Stimulated activated CD4-positive, alpha-beta T cell treated with anti-CD3 and anti-CD28 coated beads, TNF-alpha, amount 100 ng/mL, for 1 hour (primary cell): ENCODE results near the gene AMBRA1.
A peak's percentile ranks its signal among the peaks of the same experiment; 100 is the strongest.

Source experiments
- DNase-seq, 3 donors: peaks; one replicate each; pipeline ENCODE4 v3.0.0-alpha.2; 2020; ENCODE audit warnings: low read depth in 3 of 3, low spot score in 1 of 3

AMBRA1 gene

GRCh38 chr11:46413760-46414465 lies 179.9 kb downstream of the AMBRA1 start:
- DNase-seq = no peak

DNA sequence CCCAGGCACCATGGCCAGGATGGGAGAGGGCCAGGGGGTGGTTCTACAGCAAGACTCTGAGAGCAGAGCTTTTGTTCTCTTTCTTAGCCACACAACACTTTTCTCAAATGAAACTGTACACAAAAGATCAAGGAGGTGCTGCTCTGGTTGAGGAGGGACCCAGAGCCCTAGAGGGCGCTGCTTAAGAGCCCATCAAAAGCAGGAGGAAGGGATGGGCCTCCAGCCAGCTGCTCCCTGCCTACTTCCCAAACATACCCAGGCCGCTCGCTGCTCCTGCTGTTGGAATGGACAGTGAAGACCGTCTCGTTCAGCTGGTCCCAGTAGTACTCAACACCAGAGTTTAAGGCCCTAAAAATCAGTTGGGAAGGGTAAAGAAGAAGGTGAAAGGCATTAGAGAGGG lies 183.8 kb downstream of the AMBRA1 start:
- DNase-seq = no peak

- no peak for DNase-seq
Observed at GRCh38 chr11:46408407-46408986, 185.3 kb downstream of the AMBRA1 start.

GRCh38 chr11:46407635-46408034 lies 186.2 kb downstream of the AMBRA1 start:
- no peak for DNase-seq

DNA sequence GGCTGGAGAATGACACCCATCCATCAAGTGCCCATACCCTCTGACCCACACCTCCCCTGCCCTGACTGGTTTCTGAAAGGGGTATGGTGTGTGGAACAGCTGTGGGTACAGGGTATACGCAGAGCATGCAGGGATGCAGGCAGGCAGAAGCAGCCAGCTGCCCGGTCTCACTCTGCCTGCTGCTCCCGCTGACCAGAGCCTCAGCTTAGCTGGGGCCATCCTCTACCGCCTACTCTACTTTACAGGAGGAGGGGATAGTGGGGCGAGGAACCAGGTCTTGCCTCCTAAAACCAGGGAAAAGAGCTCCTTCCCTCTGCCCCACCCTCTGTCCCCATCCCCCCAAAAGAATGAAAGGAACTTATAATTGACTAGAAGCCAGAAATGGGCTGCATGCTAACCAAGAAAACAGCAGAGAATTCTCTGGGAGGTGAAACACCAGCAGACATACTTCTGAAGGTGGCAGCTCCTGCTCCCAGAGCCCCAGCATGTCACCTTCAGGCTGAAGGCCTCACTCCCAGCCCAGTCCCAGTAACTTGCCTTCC lies 189.3 kb downstream of the AMBRA1 start:
- DNase-seq = no peak

DNA sequence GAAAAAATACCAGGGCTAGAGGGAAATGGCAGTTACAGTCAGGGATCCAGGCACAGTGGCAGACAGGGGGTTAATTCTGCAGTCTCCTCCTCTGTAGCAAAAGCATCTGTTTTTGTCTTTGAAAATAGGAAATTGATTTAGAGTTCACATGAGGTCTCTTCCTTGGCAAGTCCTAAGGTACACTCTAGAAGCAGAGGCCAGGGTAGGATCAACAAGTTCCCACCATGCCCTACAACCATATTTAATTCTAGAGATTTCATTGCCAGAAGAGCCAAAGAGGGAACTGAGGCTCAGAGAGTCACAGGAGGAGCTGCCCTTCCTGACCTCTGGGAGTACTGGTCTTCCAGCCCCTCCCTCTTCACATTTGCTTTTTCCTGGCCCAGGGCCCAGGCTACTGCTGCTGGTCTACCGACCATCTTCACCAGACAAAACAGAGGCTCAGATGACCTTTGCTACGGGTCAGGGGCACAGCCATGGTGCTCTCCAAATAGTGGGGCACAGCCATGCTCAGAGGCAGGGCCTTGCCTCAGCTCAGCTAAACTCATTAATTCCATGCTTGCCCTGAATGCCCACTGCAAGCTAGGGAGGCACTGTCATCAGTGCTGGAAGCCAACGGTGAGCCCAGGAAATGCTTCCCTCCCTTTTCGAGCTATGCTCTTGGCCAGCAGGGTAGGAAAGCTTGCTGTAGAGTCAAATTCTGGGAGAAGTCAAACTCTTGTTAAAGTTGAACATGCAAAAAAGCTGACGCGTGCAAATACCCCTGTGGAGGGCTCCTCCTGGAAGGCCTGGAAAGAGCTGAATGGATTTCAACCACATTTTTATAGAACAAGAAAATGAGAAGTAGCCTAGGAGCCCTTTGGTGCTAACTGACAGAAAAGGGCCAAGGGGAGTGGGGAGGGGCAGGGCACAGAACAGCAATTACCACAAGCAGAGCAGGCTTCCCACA lies 190.6 kb downstream of the AMBRA1 start:
- no peak for DNase-seq

DNA sequence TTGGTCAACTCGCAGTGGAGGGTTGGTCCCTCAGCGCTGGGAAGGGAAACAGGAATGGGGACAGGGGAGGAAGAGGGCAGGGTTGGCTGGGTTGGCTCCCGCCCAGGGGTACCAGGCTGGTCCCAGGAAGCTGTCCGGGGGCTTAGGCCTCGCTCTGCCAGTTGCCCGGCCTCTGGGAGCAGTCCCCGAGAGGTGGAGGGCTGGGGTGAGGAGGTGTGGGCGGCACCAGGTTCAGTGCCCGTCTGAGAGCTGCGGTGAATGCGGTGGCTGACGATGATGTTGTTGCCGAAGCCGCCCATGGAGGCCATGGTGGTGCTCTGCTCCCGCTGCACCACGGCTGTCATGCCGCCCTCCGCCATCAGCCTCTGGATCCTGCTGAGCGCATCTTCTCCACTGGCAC lies 196.3 kb downstream of the AMBRA1 start:
- DNase-seq = no peak

GRCh38 chr11:46393759-46394158 lies 200.1 kb downstream of the AMBRA1 start:
- no peak for DNase-seq

GRCh38 chr11:46393231-46393616 lies 200.6 kb downstream of the AMBRA1 start:
- no peak for DNase-seq

DNA sequence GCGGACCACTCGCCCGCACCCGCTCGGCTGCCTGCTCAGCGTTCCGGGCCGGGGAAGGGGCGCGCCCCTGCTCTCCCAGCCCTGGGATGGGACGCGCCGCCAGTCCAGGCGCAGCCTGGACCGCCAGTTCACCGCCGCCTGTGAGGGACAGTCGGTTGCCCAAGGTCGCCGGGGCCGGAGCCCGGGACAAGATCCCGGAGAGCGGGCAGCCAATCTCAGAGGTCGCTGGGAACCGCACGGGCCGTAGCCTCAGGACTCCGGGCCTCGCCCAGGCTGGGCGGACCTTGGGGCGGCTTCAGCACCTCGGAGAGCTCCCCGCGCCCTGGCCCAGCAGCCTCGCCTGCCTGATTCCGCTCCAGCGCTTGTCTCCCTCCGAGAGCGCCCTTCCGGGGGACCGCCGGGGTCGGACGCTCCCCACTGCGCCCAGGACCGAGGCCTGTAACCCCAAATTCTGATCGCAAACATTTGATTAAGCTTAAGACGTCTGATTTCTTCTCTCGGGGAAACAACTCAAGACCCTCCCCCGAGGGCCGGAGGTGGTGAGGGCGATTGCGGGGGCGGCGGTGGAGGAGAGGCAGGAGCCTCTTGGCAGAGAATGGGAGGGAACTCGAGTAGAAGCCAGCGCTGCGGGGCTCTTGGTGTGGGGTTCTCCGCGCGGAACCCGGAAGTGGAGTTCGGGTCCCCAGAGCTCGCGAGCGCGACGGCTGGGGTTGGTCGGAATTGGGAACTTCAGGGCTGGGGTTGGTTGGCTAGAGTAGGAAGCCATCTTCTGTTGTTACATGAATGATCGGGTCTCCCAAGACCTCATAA lies 201.2 kb downstream of the AMBRA1 start:
- peak; percentile 27 to 67 (median 47) for DNase-seq

GRCh38 chr11:46391578-46392420 lies 202.0 kb downstream of the AMBRA1 start, which contains the start of gene CHRM4:
TSS of gene CHRM4 (minus strand) at chr11:46391776. CDS start at chr11:46386557, 5,219 bp downstream.
- no peak for DNase-seq

DNA sequence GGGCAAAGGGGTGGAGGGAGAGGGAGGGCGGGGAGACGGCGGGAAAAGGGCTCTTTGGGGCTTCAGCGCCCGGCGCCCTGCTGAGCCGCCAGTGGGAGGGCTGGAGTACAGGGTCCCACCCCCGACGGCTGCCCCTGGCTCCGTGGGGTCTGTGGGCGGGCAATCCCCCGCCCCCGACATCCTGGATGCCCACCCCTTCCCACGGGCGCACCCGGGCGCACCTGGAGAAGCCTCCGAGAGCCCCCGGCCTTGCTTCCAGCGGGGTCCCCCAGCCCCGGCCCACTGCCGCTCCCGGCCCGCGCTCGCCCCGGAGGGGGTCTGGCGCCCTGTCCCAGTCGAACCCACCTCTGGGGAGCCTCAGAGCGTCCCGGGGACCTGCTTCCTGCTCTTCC lies 202.6 kb downstream of the AMBRA1 start:
- no peak for DNase-seq

GRCh38 chr11:46390331-46391171 lies 203.3 kb downstream of the AMBRA1 start:
- DNase-seq = no peak

DNA sequence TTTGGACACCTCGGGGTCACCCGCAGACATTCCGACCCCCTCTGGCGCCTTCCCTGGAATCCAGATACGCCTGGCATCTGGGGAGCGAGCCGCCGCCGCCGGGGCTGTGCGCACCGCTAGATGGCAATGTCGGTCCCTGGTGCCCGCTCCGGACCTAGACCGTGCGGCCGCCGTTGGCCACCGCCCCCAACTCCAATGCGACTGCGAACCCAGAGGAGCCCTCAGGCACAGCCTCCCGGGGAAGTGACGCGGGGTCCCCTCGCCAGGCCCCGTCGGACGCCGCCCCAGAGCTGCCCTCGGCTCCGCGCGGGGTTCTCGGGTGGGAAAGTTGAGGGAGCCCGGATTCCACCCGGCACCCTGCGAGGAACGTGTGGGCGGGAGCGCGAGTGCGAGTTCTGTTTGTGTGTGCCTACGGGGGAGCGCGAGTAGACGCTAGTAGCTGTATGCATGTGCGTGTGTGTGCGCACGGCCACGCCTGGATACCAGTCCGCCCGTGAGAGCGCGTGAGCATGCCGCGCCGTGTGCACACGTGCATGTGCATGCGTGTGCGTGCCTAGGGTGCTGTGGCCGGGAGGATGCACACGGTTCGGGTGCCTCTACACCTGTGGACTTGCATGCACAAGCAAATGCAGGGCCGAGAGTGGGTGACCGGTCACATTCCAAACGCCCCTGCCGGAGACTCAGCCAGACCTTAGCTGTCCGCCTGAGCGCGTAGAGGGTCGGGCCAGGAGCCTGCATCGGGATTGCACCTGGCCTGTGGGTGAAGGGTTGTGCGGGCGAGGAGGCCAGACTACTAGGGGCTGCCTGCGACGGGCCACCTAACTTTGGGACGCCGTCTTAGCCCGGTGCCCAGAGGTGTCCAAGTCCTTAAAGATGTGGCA lies 204.1 kb downstream of the AMBRA1 start:
- peak in 1 of 3 donors; percentile 37 for DNase-seq

- no peak for DNase-seq
Observed at GRCh38 chr11:46388619-46389449, 205.0 kb downstream of the AMBRA1 start.

DNA sequence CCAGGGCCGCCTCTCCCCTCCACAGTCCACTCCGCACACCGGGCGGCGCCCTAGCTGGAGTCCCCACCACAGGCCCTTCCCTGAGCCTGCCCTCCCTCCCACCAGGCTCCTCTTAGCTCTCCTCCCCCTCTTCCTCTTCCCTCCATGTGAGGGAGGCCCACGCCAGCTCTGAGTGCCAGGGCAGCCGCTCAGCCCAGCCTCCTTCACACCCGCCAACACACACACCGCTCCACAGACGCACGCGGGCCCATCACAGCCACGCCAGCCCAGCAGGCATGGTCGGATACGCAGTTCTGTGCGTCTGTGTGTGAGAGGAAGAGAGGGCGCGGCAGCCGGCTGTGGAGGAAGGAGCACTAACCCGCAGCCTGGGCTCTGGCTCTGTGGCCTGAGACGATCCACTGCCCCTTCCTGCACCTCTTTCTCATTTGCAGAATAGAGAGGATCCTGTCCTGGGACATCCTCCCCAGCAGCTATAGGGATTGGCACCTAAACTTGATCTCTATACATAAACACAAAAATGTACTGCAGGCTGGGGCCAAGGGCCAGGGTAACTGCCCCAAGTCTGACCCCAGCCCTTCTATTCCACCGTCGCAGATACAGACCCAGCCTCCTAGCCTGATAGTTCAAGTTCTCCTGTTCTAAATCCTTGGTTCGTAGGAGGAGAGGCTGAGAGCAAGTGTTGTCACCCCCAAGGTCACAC lies 205.8 kb downstream of the AMBRA1 start:
- no peak for DNase-seq
